ENCODE data around the gene OS9. TPM values are rescaled to one million over a fixed set of nuclear protein-coding genes. Genes with fewer than 3 reads are reported as not detected.

Gene OS9
- total and polyA plus RNA-seq, 2 of the 4 experiments (the other 2 are of a cell fraction), result 159 to 272 TPM

DNA sequence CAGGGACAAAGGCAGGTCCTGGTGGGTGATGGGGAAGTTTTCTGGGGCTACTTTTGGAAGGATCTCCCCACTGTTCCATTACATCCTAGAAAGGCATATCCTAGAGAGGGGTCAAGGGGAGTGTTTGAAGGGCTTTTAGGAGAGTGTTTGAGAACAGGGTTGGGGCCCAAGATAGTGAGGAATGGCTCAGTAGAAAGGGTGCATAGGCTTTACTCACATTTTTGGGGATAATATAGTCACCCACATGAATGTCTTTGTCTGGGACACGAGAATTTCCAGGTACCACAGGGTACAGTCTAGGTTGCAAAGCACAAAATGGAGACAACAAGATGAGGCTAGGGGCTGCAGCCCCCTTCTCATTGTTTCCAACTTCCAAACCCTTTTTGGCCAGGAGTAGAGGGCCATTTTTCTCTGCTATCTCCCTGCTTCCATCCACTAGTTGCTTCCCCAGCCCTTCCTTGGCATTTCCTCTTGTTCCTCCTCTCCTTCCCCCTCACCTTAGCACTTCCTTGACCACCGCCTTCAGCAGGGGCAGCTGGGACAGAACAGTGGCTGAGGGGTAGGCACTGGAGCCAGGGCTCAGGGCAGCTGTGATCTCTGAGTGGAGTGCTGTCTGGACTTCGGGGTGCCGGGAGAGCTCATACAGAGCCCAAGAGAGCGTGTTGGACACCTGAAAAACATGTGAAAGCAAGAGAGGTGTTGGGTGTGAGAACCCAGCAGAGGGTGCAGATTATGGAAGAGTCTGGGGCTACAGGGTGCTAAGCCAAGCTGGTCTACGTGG lies 70.1 kb downstream of the OS9 start:
- no peak overlapping the region for H2BK120ac ChIP-seq (ENCODE audit: low read depth, low read length)
- no peak overlapping the region for H4K91ac ChIP-seq (ENCODE audit: insufficient read depth, low read depth, low read length)
- no peak overlapping the region for H2BK15ac ChIP-seq (ENCODE audit: low read depth, low read length)
- 0 out of 2 replicates have a peak, but pooled peaks cover 3% of the 10 kb centered on the region for H3K9me1 ChIP-seq (ENCODE audit: insufficient read depth, low read length)
- ChIA-PET CTCF (no interaction called here), POLR2A (ENCODE audit: unreplicated experiment) (no interaction called here)
- H3K27me3 ChIP-seq (ENCODE audit: control insufficient read depth, insufficient read depth, low read length), result peaks cover 43% of the 10 kb centered on the region
- no peak overlapping the region for H3K56ac ChIP-seq (ENCODE audit: extremely low read depth, insufficient read depth, low read length)
- no peak overlapping the region for H2AK9ac ChIP-seq (replicated peaks; ENCODE audit: low read depth, low read length, poor library complexity)
- TF ChIP-seq, protein P1, sequence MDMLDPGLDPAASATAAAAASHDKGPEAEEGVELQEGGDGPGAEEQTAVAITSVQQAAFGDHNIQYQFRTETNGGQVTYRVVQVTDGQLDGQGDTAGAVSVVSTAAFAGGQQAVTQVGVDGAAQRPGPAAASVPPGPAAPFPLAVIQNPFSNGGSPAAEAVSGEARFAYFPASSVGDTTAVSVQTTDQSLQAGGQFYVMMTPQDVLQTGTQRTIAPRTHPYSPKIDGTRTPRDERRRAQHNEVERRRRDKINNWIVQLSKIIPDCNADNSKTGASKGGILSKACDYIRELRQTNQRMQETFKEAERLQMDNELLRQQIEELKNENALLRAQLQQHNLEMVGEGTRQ (IDR thresholded peaks at IDR 0.05; ENCODE audit: low read depth, low read length), result no peak
- no peak for TF ChIP-seq MXI1 (IDR thresholded peaks at IDR 0.05; ENCODE audit: borderline replicate concordance, low read depth, low read length)
- no peak for TF ChIP-seq BHLHE40 (IDR thresholded peaks at IDR 0.05; ENCODE audit: low read depth, low read length)
- no peak for TF ChIP-seq CEBPB (IDR thresholded peaks at IDR 0.05; ENCODE audit: low read depth, low read length)
- TF ChIP-seq RAD21 (IDR thresholded peaks at IDR 0.05; ENCODE audit: low read length), result no peak
- no peak for TF ChIP-seq CHD1 (IDR thresholded peaks at IDR 0.05; ENCODE audit: low read depth, low read length)
- TF ChIP-seq NFE2L2 (IDR thresholded peaks at IDR 0.05; ENCODE audit: low read depth, low read length), result no peak
- TF ChIP-seq MAZ (IDR thresholded peaks at IDR 0.05; ENCODE audit: borderline replicate concordance, low read depth, low read length), result no peak
- no peak for TF ChIP-seq FOS (IDR thresholded peaks at IDR 0.05; ENCODE audit: low read depth, low read length)
- no peak for TF ChIP-seq RFX5 (IDR thresholded peaks at IDR 0.05; ENCODE audit: low read depth, low read length)
- no peak for TF ChIP-seq POLR2A (IDR thresholded peaks at IDR 0.05; ENCODE audit: low read depth, low read length)
- no peak for TF ChIP-seq SMC3 (IDR thresholded peaks at IDR 0.05; ENCODE audit: low read depth, low read length)
- 49% methylated on average over 4 of the region's 6 CpGs; no CpG with 5 or more reads in 1 of the 2 experiments for WGBS, 2 experiments (ENCODE audit: extremely low coverage in 2 of 2, insufficient read length in 1 of 2)
- BruUV-seq (replicated peaks), result no TSS peak
- H2AFZ ChIP-seq (replicated peaks; ENCODE audit: low read length, poor library complexity), result peak overlapping the region; percentile 82
- peaks cover 2% of the 10 kb centered on the region; the same call in 1 of the 2 replicates for H3K9me3 ChIP-seq (ENCODE audit: control insufficient read depth, insufficient read depth, low read length)
- DNase-seq (no peak), ATAC-seq (ENCODE audit: low read depth) (no peak)
- H3K27ac ChIP-seq (ENCODE audit: insufficient read depth, low read length), result no peak overlapping the region
- H2BK5ac ChIP-seq (ENCODE audit: low read depth, low read length, poor library complexity, severe bottlenecking), result no peak overlapping the region
- no peak overlapping the region for H3K23ac ChIP-seq (ENCODE audit: low read depth, low read length)
- H3K4me3 ChIP-seq (ENCODE audit: insufficient read depth, low read depth, low read length), result no peak overlapping the region
- no peaks in the 10 kb centered on the region for H4K20me1 ChIP-seq (ENCODE audit: insufficient read depth, low read length)
- no peaks in the 10 kb centered on the region for H3K79me1 ChIP-seq (ENCODE audit: low read depth in 1 of 2, low read length in 2 of 2)
- H3K18ac ChIP-seq (ENCODE audit: low read depth, low read length), result no peak overlapping the region
- intact Hi-C loops (cut with micrococcal nuclease), result no loop called here
- no peak overlapping the region for H3K4ac ChIP-seq (ENCODE audit: low read depth, low read length)
- no peak overlapping the region for H2BK20ac ChIP-seq (ENCODE audit: low read depth, low read length)
- H3K4me1 ChIP-seq (ENCODE audit: control insufficient read depth, insufficient read depth, low read length), result peaks cover 8% of the 10 kb centered on the region; the same call in 1 of the 2 replicates
- H3K36me3 ChIP-seq (ENCODE audit: control insufficient read depth, insufficient read depth, low read length), result no peaks in the 10 kb centered on the region; the same call in 1 of the 2 replicates
- H3K14ac ChIP-seq (replicated peaks; ENCODE audit: low read depth, low read length), result no peak overlapping the region
- no peak overlapping the region for H3K9ac ChIP-seq (ENCODE audit: low read depth, low read length)
- H4K5ac ChIP-seq (ENCODE audit: low read depth, low read length), result no peak overlapping the region
- H2AK5ac ChIP-seq (ENCODE audit: low read depth, low read length), result no peak overlapping the region
- dilution Hi-C loops (cut with HindIII; ENCODE audit: low sequenced_read_pairs, unreplicated experiment), result no loop called here
- in situ Hi-C loops (cut with MboI; ENCODE audit: low sequenced_read_pairs), result no loop called here
- H4K8ac ChIP-seq (ENCODE audit: low read depth in 2 of 2, low read length in 2 of 2), result no peak overlapping the region
- H3K4me2 ChIP-seq (ENCODE audit: low read depth, low read length), result no peak overlapping the region

Data from IMR-90 (cell line).